Brain microvascular endothelial cell (primary cell): ENCODE measurements around the gene SLC25A34.

Experiments used
- DNase-seq: peaks from one replicate; pipeline ENCODE4 v3.0.0-alpha.2; 2020
- H3K27ac ChIP-seq: fragments of 250-450 bp; sonication (Bioruptor Pico); 2 replicates; pipeline ENCODE4 v1.5.1; 2020; ENCODE audit warnings: mild to moderate bottlenecking, moderate library complexity
- H3K27me3 ChIP-seq: fragments of 250-450 bp; sonication (Bioruptor Pico); replicated peaks from 2 replicates; pipeline ENCODE4 v1.5.1; 2020; ENCODE audit warnings: mild to moderate bottlenecking
- H3K36me3 ChIP-seq: fragments of 250-450 bp; sonication (Bioruptor Pico); replicated peaks from 2 replicates; pipeline ENCODE4 v1.5.1; 2020; ENCODE audit warnings: mild to moderate bottlenecking
- H3K4me3 ChIP-seq: 2 replicates; pipeline ENCODE4 v1.5.1; 2011; ENCODE audit warnings: low read depth, mild to moderate bottlenecking, control low read depth, low read length, moderate library complexity
- CTCF ChIP-seq: IDR thresholded peaks from 2 replicates; pipeline ENCODE4 v1.5.1; 2011; ENCODE audit warnings: low read depth, mild to moderate bottlenecking, moderate library complexity, low read length, control low read depth, inconsistent platforms; ENCODE audit errors: missing control alignments
- in situ Hi-C: cut with HindIII; loops from 2 replicates; pipeline ENCODE4 v1.10.0; 2017; ENCODE audit warnings: low sequenced_read_pairs, low pct_ligation_motif_present

Gene SLC25A34

GRCh38 chr1:15761366-15762128 is 25.5 kb downstream of the SLC25A34 start:
- Histone ChIP-seq H3K4me3 (peak overlapping the region; percentile 47), H3K27me3 (no peaks in the 10 kb centered on the region), H3K27ac (no peak overlapping the region), H3K36me3 (peaks cover 13% of the 10 kb centered on the region)
- in situ Hi-C loops: no loop called here
- TF ChIP-seq CTCF: no peak
- DNase-seq: no peak

- Histone ChIP-seq H3K27ac (no peak overlapping the region), H3K27me3 (no peaks in the 10 kb centered on the region), H3K36me3 (peaks cover 18% of the 10 kb centered on the region), H3K4me3 (no peak overlapping the region)
- no peak for TF ChIP-seq CTCF
- no peak for DNase-seq
- in situ Hi-C loops: no loop called here
These were observed 26.5 kb downstream of the SLC25A34 start for GRCh38 chr1:15762546-15762945.

GRCh38 chr1:15764269-15764764 is 28.3 kb downstream of the SLC25A34 start:
- no peak overlapping the region for H3K4me3 ChIP-seq
- no peak for DNase-seq
- H3K27ac ChIP-seq: no peak overlapping the region
- H3K36me3 ChIP-seq: peaks cover 35% of the 10 kb centered on the region
- no peak for TF ChIP-seq CTCF
- in situ Hi-C loops: no loop called here
- H3K27me3 ChIP-seq: no peaks in the 10 kb centered on the region

GRCh38 chr1:15764890-15765289 is 28.8 kb downstream of the SLC25A34 start:
- Histone ChIP-seq H3K27me3 (no peaks in the 10 kb centered on the region), H3K36me3 (peaks cover 39% of the 10 kb centered on the region), H3K4me3 (no peak overlapping the region), H3K27ac (no peak overlapping the region)
- in situ Hi-C loops: no loop called here
- no peak for DNase-seq
- TF ChIP-seq CTCF: no peak

- Histone ChIP-seq H3K36me3 (peaks cover 46% of the 10 kb centered on the region), H3K27ac (no peak overlapping the region), H3K4me3 (no peak overlapping the region), H3K27me3 (no peaks in the 10 kb centered on the region)
- peak; percentile 55 for DNase-seq
- in situ Hi-C loops: no loop called here
- no peak for TF ChIP-seq CTCF
These were observed 29.6 kb downstream of the SLC25A34 start for GRCh38 chr1:15765495-15766194.
